ENCODE data around the gene ONECUT2. TPM values are rescaled to one million over a fixed set of nuclear protein-coding genes. Genes with fewer than 3 reads are reported as not detected.

The ONECUT2 gene
- polyA plus RNA-seq, 3 donors: not detected

GRCh38 chr18:57443702-57444101, 8.5 kb downstream of the ONECUT2 start:
- no peak for DNase-seq
- no CpG with 5 or more reads among the region's 3 CpGs for WGBS (ENCODE audit: insufficient coverage)

GRCh38 chr18:57444301-57444759, 9.2 kb downstream of the ONECUT2 start:
- H3K9me3 Mint-ChIP-seq: peaks cover 0 to 16% (median 7%) of the 10 kb centered on the region in 7 donors
- Histone ChIP-seq H3K9ac (ENCODE audit: insufficient read depth, low read length, poor library complexity, severe bottlenecking) (no peak overlapping the region), H3K4me3 (replicated peaks in 1 of 3; ENCODE audit: low read depth in 2 of 3, low read length in 3 of 3) (no peak overlapping the region), H3K4me1 (ENCODE audit: control insufficient read depth in 1 of 2, insufficient read depth in 2 of 2, low read length in 2 of 2) (peaks cover 6 to 13% of the 10 kb centered on the region in 2 donors), H3K27ac (ENCODE audit: low read depth in 1 of 2, low read length in 2 of 2) (no peak overlapping the region), H2AFZ (ENCODE audit: insufficient read depth, low read depth, low read length, poor library complexity, severe bottlenecking) (no peak overlapping the region), H3K9me3 (replicated peaks in 1 of 2; ENCODE audit: control insufficient read depth in 1 of 2, insufficient read depth in 1 of 2, low read length in 2 of 2) (peaks cover 6 to 37% of the 10 kb centered on the region in 2 donors), H3K79me2 (ENCODE audit: insufficient read depth, low read length) (no peaks in the 10 kb centered on the region), H3K4me2 (replicated peaks; ENCODE audit: extremely low read depth, low read length, poor library complexity, severe bottlenecking) (no peak overlapping the region), H3K36me3 (replicated peaks in 1 of 2; ENCODE audit: control insufficient read depth in 1 of 2, insufficient read depth in 2 of 2, low read length in 2 of 2) (no peaks in the 10 kb centered on the region), H4K20me1 (ENCODE audit: insufficient read depth, low read length) (no peaks in the 10 kb centered on the region), H3K27me3 (ENCODE audit: control insufficient read depth in 2 of 2, insufficient read depth in 2 of 2, low read length in 2 of 2) (peaks cover 68 to 69% of the 10 kb centered on the region in 2 donors)
- peaks cover 65 to 80% (median 66%) of the 10 kb centered on the region in 3 donors for H3K27me3 Mint-ChIP-seq (ENCODE audit: low read depth in 3 of 3)
- H3K36me3 Mint-ChIP-seq: no peaks in the 10 kb centered on the region
- H3K4me1 Mint-ChIP-seq: peaks cover 15% of the 10 kb centered on the region
- intact Hi-C loops (cut with micrococcal nuclease): no loop called here
- peak overlapping the region in 1 of 7 donors; percentile 10 for H3K27ac Mint-ChIP-seq
- H3K4me3 Mint-ChIP-seq: peak overlapping the region in 1 of 2 donors; percentile 21
- no CpG with 5 or more reads among the region's 3 CpGs for WGBS (ENCODE audit: insufficient coverage)
- no peak for TF ChIP-seq CTCF (IDR thresholded peaks at IDR 0.05)
- DNase-seq: no peak

More at GRCh38 chr18:57443702-57444101, 8.5 kb downstream of the ONECUT2 start:
- TF ChIP-seq CTCF (IDR thresholded peaks at IDR 0.05): no peak
- Histone ChIP-seq H3K27me3 (ENCODE audit: control insufficient read depth in 2 of 2, insufficient read depth in 2 of 2, low read length in 2 of 2) (peaks cover 70 to 72% of the 10 kb centered on the region in 2 donors), H3K9ac (ENCODE audit: insufficient read depth, low read length, poor library complexity, severe bottlenecking) (no peak overlapping the region), H4K20me1 (ENCODE audit: insufficient read depth, low read length) (no peaks in the 10 kb centered on the region), H3K9me3 (replicated peaks in 1 of 2; ENCODE audit: control insufficient read depth in 1 of 2, insufficient read depth in 1 of 2, low read length in 2 of 2) (peaks cover 8 to 43% of the 10 kb centered on the region in 2 donors), H3K27ac (ENCODE audit: low read depth in 1 of 2, low read length in 2 of 2) (no peak overlapping the region), H2AFZ (ENCODE audit: insufficient read depth, low read depth, low read length, poor library complexity, severe bottlenecking) (no peak overlapping the region), H3K4me1 (ENCODE audit: control insufficient read depth in 1 of 2, insufficient read depth in 2 of 2, low read length in 2 of 2) (peaks cover 6 to 13% of the 10 kb centered on the region in 2 donors), H3K4me3 (replicated peaks in 1 of 3; ENCODE audit: low read depth in 2 of 3, low read length in 3 of 3) (no peak overlapping the region), H3K4me2 (replicated peaks; ENCODE audit: extremely low read depth, low read length, poor library complexity, severe bottlenecking) (no peak overlapping the region), H3K36me3 (replicated peaks in 1 of 2; ENCODE audit: control insufficient read depth in 1 of 2, insufficient read depth in 2 of 2, low read length in 2 of 2) (no peaks in the 10 kb centered on the region), H3K79me2 (ENCODE audit: insufficient read depth, low read length) (no peaks in the 10 kb centered on the region)
- Mint-ChIP-seq H3K4me3 (no peak overlapping the region), H3K4me1 (peaks cover 20% of the 10 kb centered on the region), H3K27me3 (ENCODE audit: low read depth in 3 of 3) (peaks cover 72 to 87% (median 72%) of the 10 kb centered on the region in 3 donors), H3K27ac (no peak overlapping the region), H3K36me3 (no peaks in the 10 kb centered on the region), H3K9me3 (peaks cover 0 to 20% (median 9%) of the 10 kb centered on the region in 7 donors)
- intact Hi-C loops (cut with micrococcal nuclease): no loop called here
